T-helper 22 cell (primary cell): ENCODE results near the gene SUSD3.

Experiments
- DNase-seq: peaks from one replicate; pipeline ENCODE4 v3.0.0-alpha.2; 2020; ENCODE audit warnings: low read depth

The SUSD3 gene

GRCh38 chr9:93052791-93053540, 5.5 kb upstream of the SUSD3 start:
- no peak for DNase-seq

GRCh38 chr9:93053781-93054331, 4.6 kb upstream of the SUSD3 start:
- no peak for DNase-seq

GRCh38 chr9:93054758-93055704, 3.5 kb upstream of the SUSD3 start:
- no peak for DNase-seq

GRCh38 chr9:93057042-93057702, 1.3 kb upstream of the SUSD3 start:
- DNase-seq: no peak

GRCh38 chr9:93057703-93058354, 672 bp upstream of the SUSD3 start:
- no peak for DNase-seq

- no peak for DNase-seq
Observed at GRCh38 chr9:93059011-93059714, 662 bp downstream of the SUSD3 start.

- no peak for DNase-seq
Observed at GRCh38 chr9:93059715-93060578, 1.4 kb downstream of the SUSD3 start.

- DNase-seq: no peak
Observed at GRCh38 chr9:93060746-93061259, 2.3 kb downstream of the SUSD3 start.

GRCh38 chr9:93061260-93061751, 2.8 kb downstream of the SUSD3 start:
- DNase-seq: no peak

GRCh38 chr9:93061791-93062763, 3.6 kb downstream of the SUSD3 start:
- DNase-seq: no peak

- DNase-seq: peak; percentile 85
Observed at GRCh38 chr9:93064392-93065134, 6.1 kb downstream of the SUSD3 start.

- no peak for DNase-seq
Observed at GRCh38 chr9:93065135-93065720, 6.7 kb downstream of the SUSD3 start.

- DNase-seq: no peak
Observed at GRCh38 chr9:93066978-93067603, 8.6 kb downstream of the SUSD3 start.

- no peak for DNase-seq
Observed at GRCh38 chr9:93068956-93069355, 10.5 kb downstream of the SUSD3 start.

GRCh38 chr9:93071464-93071863, 13.0 kb downstream of the SUSD3 start:
- no peak for DNase-seq

GRCh38 chr9:93072383-93072795, 13.9 kb downstream of the SUSD3 start:
- DNase-seq: no peak
